HepG2 (cell line): ENCODE measurements around the gene TNFSF13. TPM values are rescaled to one million over a fixed set of nuclear protein-coding genes. Genes with fewer than 3 reads are reported as not detected.
A peak's percentile ranks its signal among the peaks of the same experiment; 100 is the strongest.

Experiments used
- ATF7 ChIP-seq, 2 experiments: fragments of 450-650 bp in 1 of 2; sonication (generic) in 1 of 2; formaldehyde crosslinking in 1 of 2; IDR thresholded peaks; 2 replicates each; pipeline versions ENCODE4 v1.4.0 to v1.6.1; 2016 to 2020; ENCODE audit warnings: antibody characterized with exemption in 1 of 2, mild to moderate bottlenecking in 1 of 2, missing genetic modification reagents in 1 of 2
- CTCF ChIP-seq: sonication (generic); formaldehyde crosslinking; IDR thresholded peaks from 2 replicates; pipeline ENCODE4 v1.5.0; 2020; ENCODE audit warnings: mild to moderate bottlenecking, missing genetic modification reagents, moderate library complexity
- ELF4 ChIP-seq: sonication (generic); formaldehyde crosslinking; IDR thresholded peaks from 2 replicates; pipeline ENCODE4 v1.5.0; 2020; ENCODE audit warnings: missing genetic modification reagents, mild to moderate bottlenecking, moderate library complexity, borderline replicate concordance
- GFI1 ChIP-seq: sonication (generic); formaldehyde crosslinking; IDR thresholded peaks from 2 replicates; pipeline ENCODE4 v1.5.0; 2020; ENCODE audit warnings: missing genetic modification reagents, mild to moderate bottlenecking, borderline replicate concordance
- HOXA3 ChIP-seq: sonication (generic); formaldehyde crosslinking; IDR thresholded peaks from 2 replicates; pipeline ENCODE4 v1.5.0; 2020; ENCODE audit warnings: missing genetic modification reagents
- MAZ ChIP-seq, 2 experiments: sonication (generic) in 1 of 2; formaldehyde crosslinking in 1 of 2; IDR thresholded peaks; 2 replicates each; pipeline versions ENCODE4 v1.5.0 to v1.6.1; 2012 to 2020; ENCODE audit warnings: low read depth in 2 of 2, mild to moderate bottlenecking in 2 of 2, borderline replicate concordance in 1 of 2, improper control_type of control experiment in 1 of 2, low read length in 1 of 2, missing genetic modification reagents in 1 of 2, moderate library complexity in 1 of 2
- NFYC ChIP-seq: IDR thresholded peaks from 2 replicates; pipeline ENCODE4 v1.6.1; 2016; ENCODE audit warnings: missing genetic modification reagents, missing compliant biosample characterization
- SCMH1 ChIP-seq: sonication (generic); formaldehyde crosslinking; IDR thresholded peaks from 2 replicates; pipeline ENCODE4 v1.9.0; 2021; ENCODE audit warnings: missing genetic modification reagents, mild to moderate bottlenecking, borderline replicate concordance
- SP140L ChIP-seq: sonication (generic); formaldehyde crosslinking; IDR thresholded peaks from 2 replicates; pipeline ENCODE4 v1.4.0; 2020; ENCODE audit warnings: missing genetic modification reagents, borderline replicate concordance
- THAP11 ChIP-seq: IDR thresholded peaks from 2 replicates; pipeline ENCODE4 v1.6.1; 2016; ENCODE audit warnings: missing biosample characterization, missing genetic modification reagents
- U2AF2 ChIP-seq: fragments of 200-400 bp; formaldehyde crosslinking; IDR thresholded peaks from 2 replicates; pipeline ENCODE4 v1.6.1; 2017; ENCODE audit warnings: low read depth, mild to moderate bottlenecking, low read length
- ZBTB20 ChIP-seq: sonication (generic); formaldehyde crosslinking; IDR thresholded peaks from 2 replicates; pipeline ENCODE4 v1.8.1; 2023; ENCODE audit warnings: missing genetic modification reagents, low read depth, mild to moderate bottlenecking, borderline replicate concordance
- ZBTB33 ChIP-seq: sonication (generic); formaldehyde crosslinking; IDR thresholded peaks from 2 replicates; pipeline ENCODE4 v1.4.0; 2020; ENCODE audit warnings: missing genetic modification reagents
- ZNF180 ChIP-seq: sonication (generic); formaldehyde crosslinking; IDR thresholded peaks from 2 replicates; pipeline ENCODE4 v1.4.0; 2020; ENCODE audit warnings: low read depth, missing genetic modification reagents, borderline replicate concordance
- ZNF335 ChIP-seq: sonication (generic); formaldehyde crosslinking; IDR thresholded peaks from 2 replicates; pipeline ENCODE4 v1.4.0; 2020; ENCODE audit warnings: missing genetic modification reagents
- ZNF619 ChIP-seq: sonication (generic); formaldehyde crosslinking; IDR thresholded peaks from 2 replicates; pipeline ENCODE4 v1.4.0; 2020; ENCODE audit warnings: mild to moderate bottlenecking, missing genetic modification reagents
- ZNF782 ChIP-seq: sonication (generic); formaldehyde crosslinking; IDR thresholded peaks from 2 replicates; pipeline ENCODE4 v1.4.0; 2020; ENCODE audit warnings: missing genetic modification reagents, mild to moderate bottlenecking, borderline replicate concordance
- ZNF790 ChIP-seq: sonication (generic); formaldehyde crosslinking; IDR thresholded peaks from 2 replicates; pipeline ENCODE4 v1.8.0; 2022; ENCODE audit warnings: missing genetic modification reagents, mild to moderate bottlenecking, borderline replicate concordance
- polyA plus RNA-seq, 8 experiments: library from polyadenylated mRNA; depleted of rRNA in 3 of 8; stranded (reverse) in 7 of 8; unstranded in 1 of 8; fragments of >200 nt; fragmentation: Illumina TruSeq in 4 of 8; extraction: Trizol in 4 of 8; gene quantifications; 2 replicates each; pipeline versions ENCODE4 v1.2.1 to v1.2.3, GENCODE V29; 2011 to 2016; ENCODE audit warnings: low read depth in 4 of 8, missing spikeins in 1 of 8, mixed read lengths in 1 of 8; ENCODE audit not compliant: insufficient read depth in 1 of 8
- total RNA-seq, 5 experiments: library from RNA; depleted of rRNA; stranded (reverse); fragments of >200 nt; fragmentation: Illumina TruSeq; extraction: Trizol; gene quantifications; 2 replicates each; pipeline ENCODE4 v1.2.3, GENCODE V29; 2016; ENCODE audit warnings: low read depth in 1 of 5
- TF ChIP-seq, protein P1 (sequence below): sonication (generic); formaldehyde crosslinking; IDR thresholded peaks from 2 replicates; pipeline ENCODE4 v1.4.0; 2020; ENCODE audit warnings: missing genetic modification reagents

The TNFSF13 gene
- total and polyA plus RNA-seq, 2 of the 13 experiments (the other 11 are each of a cell fraction or from before 2014, with no cell fraction given): 2.5 to 3.3 TPM

DNA sequence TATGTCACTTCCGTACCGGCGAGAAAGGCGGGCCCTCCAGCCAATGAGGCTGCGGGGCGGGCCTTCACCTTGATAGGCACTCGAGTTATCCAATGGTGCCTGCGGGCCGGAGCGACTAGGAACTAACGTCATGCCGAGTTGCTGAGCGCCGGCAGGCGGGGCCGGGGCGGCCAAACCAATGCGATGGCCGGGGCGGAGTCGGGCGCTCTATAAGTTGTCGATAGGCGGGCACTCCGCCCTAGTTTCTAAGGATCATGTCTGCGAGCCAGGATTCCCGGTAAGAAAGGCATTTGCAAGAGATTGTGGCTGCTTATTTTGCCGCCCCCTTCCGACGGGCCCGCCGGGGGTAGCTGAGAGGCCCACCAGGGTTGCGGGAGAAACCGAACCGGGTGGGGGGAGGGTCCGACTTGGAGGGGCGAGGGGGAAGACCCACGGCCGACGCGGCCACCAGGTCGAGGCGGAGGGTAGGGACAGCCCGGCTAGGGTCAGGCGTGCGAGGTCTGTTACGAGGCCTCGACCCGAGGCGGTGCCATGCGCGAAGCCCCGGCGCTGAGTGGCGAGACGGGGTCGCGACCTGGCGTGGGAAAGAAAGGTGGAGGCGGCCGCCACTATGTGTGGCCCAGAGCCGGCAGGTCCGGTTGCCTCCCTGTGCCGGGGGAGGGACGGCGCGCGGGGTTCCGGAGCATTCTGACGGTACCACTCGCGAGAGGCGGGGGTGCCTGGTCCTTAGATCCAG, 14.2 kb downstream of the TNFSF13 start (continued):
- TF ChIP-seq NFYC (CRISPR knock-in tag) (peak; percentile 99), ZBTB20 (CRISPR knock-in tag) (no peak), ZNF180 (CRISPR knock-in tag) (no peak), ZNF782 (CRISPR knock-in tag) (peak; percentile 67; the same call in 1 of the 2 replicates), GFI1 (CRISPR knock-in tag) (peak; percentile 76; the same call in 1 of the 2 replicates), CTCF (CRISPR knock-in tag) (0 out of 2 replicates have a peak, but pooled peaks have one; percentile 2), ZNF335 (CRISPR knock-in tag) (0 out of 2 replicates have a peak, but pooled peaks have one; percentile 40), HOXA3 (CRISPR knock-in tag) (no peak), U2AF2 (no peak), MAZ (IDR thresholded peaks at IDR 0.05; ENCODE audit: borderline replicate concordance, low read depth, low read length) (0 out of 2 replicates have a peak, but pooled peaks have one; percentile 60), MAZ (CRISPR knock-in tag; IDR thresholded peaks at IDR 0.05; ENCODE audit: low read depth) (peak; percentile 82), SCMH1 (CRISPR knock-in tag) (no peak), ZBTB33 (CRISPR knock-in tag) (no peak), ATF7 (IDR thresholded peaks at IDR 0.05) (no peak), ATF7 (CRISPR knock-in tag; IDR thresholded peaks at IDR 0.05) (peak; percentile 81; the same call in 1 of the 2 replicates), SP140L (CRISPR knock-in tag) (no peak; the same call in 1 of the 2 replicates), THAP11 (CRISPR knock-in tag) (peak; percentile 64), ZNF790 (CRISPR knock-in tag) (no peak), ZNF619 (no peak), ELF4 (peak; percentile 99)
- TF ChIP-seq, protein P1, sequence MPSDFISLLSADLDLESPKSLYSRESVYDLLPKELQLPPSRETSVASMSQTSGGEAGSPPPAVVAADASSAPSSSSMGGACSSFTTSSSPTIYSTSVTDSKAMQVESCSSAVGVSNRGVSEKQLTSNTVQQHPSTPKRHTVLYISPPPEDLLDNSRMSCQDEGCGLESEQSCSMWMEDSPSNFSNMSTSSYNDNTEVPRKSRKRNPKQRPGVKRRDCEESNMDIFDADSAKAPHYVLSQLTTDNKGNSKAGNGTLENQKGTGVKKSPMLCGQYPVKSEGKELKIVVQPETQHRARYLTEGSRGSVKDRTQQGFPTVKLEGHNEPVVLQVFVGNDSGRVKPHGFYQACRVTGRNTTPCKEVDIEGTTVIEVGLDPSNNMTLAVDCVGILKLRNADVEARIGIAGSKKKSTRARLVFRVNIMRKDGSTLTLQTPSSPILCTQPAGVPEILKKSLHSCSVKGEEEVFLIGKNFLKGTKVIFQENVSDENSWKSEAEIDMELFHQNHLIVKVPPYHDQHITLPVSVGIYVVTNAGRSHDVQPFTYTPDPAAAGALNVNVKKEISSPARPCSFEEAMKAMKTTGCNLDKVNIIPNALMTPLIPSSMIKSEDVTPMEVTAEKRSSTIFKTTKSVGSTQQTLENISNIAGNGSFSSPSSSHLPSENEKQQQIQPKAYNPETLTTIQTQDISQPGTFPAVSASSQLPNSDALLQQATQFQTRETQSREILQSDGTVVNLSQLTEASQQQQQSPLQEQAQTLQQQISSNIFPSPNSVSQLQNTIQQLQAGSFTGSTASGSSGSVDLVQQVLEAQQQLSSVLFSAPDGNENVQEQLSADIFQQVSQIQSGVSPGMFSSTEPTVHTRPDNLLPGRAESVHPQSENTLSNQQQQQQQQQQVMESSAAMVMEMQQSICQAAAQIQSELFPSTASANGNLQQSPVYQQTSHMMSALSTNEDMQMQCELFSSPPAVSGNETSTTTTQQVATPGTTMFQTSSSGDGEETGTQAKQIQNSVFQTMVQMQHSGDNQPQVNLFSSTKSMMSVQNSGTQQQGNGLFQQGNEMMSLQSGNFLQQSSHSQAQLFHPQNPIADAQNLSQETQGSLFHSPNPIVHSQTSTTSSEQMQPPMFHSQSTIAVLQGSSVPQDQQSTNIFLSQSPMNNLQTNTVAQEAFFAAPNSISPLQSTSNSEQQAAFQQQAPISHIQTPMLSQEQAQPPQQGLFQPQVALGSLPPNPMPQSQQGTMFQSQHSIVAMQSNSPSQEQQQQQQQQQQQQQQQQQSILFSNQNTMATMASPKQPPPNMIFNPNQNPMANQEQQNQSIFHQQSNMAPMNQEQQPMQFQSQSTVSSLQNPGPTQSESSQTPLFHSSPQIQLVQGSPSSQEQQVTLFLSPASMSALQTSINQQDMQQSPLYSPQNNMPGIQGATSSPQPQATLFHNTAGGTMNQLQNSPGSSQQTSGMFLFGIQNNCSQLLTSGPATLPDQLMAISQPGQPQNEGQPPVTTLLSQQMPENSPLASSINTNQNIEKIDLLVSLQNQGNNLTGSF (CRISPR knock-in tag): no peak; the same call in 1 of the 2 replicates
